ENCODE results near the gene FRZB.

Gene FRZB

DNA sequence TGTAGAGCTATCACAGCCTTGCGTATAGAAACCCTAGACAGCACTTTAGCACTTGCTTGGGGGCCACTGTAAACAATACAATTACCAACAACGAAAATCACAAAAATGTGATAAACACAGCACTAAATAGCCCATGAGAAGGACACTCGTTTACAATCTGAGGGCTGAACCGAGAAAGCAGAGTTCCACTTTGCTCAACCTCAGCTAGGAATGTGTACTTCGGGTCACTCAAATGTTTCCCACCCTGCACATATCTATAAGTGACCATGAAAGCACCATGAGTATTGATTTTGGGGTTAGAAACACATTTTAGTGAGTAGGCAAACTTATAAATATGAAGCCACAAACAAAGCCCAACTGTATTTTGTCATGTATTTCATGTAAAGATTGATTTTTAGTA, 62.3 kb downstream of the FRZB start:
- TF ChIP-seq, protein P1, sequence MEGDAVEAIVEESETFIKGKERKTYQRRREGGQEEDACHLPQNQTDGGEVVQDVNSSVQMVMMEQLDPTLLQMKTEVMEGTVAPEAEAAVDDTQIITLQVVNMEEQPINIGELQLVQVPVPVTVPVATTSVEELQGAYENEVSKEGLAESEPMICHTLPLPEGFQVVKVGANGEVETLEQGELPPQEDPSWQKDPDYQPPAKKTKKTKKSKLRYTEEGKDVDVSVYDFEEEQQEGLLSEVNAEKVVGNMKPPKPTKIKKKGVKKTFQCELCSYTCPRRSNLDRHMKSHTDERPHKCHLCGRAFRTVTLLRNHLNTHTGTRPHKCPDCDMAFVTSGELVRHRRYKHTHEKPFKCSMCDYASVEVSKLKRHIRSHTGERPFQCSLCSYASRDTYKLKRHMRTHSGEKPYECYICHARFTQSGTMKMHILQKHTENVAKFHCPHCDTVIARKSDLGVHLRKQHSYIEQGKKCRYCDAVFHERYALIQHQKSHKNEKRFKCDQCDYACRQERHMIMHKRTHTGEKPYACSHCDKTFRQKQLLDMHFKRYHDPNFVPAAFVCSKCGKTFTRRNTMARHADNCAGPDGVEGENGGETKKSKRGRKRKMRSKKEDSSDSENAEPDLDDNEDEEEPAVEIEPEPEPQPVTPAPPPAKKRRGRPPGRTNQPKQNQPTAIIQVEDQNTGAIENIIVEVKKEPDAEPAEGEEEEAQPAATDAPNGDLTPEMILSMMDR (IDR thresholded peaks at IDR 0.05; ENCODE audit: low read depth, low read length, missing control alignments): no peak
- in situ Hi-C loops (cut with HindIII; ENCODE audit: low sequenced_read_pairs): no loop called here
- DNase-seq (ENCODE audit: low read depth): no peak
- no peak overlapping the region for H3K4me3 ChIP-seq (ENCODE audit: low read depth, low read length)

DNA sequence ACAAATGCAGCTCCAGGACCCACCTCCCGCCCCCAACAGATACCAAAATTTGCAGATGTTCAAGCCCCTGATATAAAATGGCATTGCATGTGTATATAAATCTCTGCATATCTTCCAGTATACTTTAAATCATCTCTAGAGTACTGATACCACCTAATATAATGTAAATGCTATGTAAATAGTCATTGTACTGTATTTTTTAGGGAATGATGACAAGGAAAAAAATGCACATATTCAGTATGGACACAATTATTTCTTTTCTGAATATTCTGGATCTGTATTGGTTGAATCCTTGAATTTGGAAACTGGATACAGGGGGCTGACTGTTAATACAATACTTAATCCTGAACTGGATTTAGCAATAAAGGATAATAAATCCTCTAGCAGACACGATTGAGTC, 67.7 kb downstream of the FRZB start:
- in situ Hi-C loops (cut with HindIII; ENCODE audit: low sequenced_read_pairs): no loop called here
- TF ChIP-seq, protein P1 (IDR thresholded peaks at IDR 0.05; ENCODE audit: low read depth, low read length, missing control alignments): no peak
- no peak overlapping the region for H3K4me3 ChIP-seq (ENCODE audit: low read depth, low read length)
- DNase-seq (ENCODE audit: low read depth): no peak

DNA sequence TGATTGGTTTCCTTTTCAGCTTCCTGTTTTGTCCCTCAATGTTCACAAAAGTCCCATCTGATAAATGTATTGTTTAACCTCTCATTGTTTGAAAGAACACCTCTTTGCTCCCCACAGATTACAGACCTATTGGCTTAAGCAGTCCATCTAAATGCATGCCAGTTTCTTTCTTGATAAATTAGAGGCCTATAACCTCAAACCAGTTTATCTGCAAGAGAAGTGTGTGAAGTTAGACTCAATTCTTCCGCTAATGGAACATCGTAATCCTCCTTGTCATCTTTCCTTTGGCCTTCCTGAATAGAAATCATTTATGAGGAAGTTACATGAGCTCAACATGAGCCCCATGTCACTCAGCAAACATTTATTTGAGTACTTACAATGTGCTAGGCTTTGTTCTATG, 74.0 kb downstream of the FRZB start:
- no peak overlapping the region for H3K4me3 ChIP-seq (ENCODE audit: low read depth, low read length)
- in situ Hi-C loops (cut with HindIII; ENCODE audit: low sequenced_read_pairs): no loop called here
- TF ChIP-seq, protein P1 (IDR thresholded peaks at IDR 0.05; ENCODE audit: low read depth, low read length, missing control alignments): no peak
- DNase-seq (ENCODE audit: low read depth): no peak

DNA sequence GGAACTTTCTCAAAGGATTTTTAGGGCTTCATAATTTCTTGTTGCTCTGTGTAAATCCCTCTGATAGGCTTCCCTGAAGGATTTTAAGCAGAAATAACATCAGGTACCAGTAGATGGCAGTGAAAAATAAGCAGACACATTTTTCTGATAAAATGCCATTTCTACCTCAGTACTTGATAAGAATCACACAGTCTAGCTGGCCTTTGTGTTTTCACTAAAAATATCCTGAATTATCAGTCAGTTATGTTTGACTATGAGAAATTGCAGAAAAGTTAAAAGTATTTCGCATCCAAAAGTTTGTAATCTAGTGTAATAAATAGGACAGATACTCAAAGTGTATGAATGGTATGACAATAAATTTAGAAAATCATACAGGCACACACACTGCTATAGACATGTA, 81.7 kb downstream of the FRZB start:
- H3K4me3 ChIP-seq (ENCODE audit: low read depth, low read length): no peak overlapping the region
- DNase-seq (ENCODE audit: low read depth): peak; percentile 51
- in situ Hi-C loops (cut with HindIII; ENCODE audit: low sequenced_read_pairs): no loop called here
- TF ChIP-seq, protein P1 (IDR thresholded peaks at IDR 0.05; ENCODE audit: low read depth, low read length, missing control alignments): peak; percentile 39

DNA sequence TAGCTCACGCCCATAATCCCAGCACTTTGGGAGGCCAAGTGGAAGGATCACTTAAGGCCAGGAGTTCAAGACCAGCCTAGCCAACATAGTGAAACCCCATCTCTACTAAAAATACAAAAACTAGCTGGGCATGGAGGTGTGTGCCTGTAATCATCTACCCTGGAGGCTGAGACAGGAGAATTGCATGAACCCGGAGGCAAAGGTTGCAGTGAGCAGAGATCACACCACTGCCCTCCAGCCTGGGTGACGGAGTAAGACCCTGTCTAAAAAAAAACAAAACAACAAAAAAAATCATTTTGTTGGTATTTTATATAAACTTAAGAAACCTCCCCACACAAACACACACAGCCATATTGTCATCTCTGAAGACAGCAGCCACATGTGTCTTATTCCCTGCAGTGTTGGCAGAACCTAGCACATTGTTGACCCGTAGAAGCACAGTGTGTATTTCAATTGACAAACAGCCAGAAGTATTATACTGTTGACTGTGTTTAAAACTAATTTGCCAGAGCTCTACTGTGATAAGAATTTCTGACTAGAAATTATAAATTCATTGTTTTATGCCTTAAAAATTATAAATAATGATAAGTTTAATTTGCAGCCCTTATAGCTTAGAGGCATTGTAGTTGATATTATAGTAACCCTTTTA, 82.3 kb downstream of the FRZB start:
- in situ Hi-C loops (cut with HindIII; ENCODE audit: low sequenced_read_pairs): no loop called here
- no peak overlapping the region for H3K4me3 ChIP-seq (ENCODE audit: low read depth, low read length)
- TF ChIP-seq, protein P1 (IDR thresholded peaks at IDR 0.05; ENCODE audit: low read depth, low read length, missing control alignments): no peak
- no peak for DNase-seq (ENCODE audit: low read depth)
